Activated gamma-delta T cell treated with Interleukin-2 at 50 U/mL for 16 hours (primary cell): ENCODE measurements around the gene SAFB2.

Source experiments
- DNase-seq: peaks from one replicate; pipeline ENCODE4 v3.0.0-alpha.2; 2020

The SAFB2 gene

DNA sequence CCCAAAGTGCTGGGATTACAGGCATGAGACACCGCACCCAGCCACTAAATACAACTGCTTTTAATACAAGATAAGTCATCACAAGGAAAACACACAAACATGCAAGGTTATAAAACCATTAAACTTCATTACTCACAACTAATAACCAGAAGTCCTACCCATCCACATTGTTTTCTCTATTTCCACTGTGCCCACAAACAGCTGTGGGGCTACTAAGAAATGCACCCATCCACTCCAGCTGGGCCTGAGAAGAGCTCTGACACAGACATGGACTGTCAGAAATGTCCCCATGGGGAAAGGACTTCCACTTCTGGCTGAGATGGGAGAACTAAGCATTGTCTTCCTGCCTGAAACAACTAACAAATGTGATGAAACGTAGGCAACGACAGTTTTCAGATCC, 17.2 kb downstream of the SAFB2 start:
- no peak for DNase-seq

DNA sequence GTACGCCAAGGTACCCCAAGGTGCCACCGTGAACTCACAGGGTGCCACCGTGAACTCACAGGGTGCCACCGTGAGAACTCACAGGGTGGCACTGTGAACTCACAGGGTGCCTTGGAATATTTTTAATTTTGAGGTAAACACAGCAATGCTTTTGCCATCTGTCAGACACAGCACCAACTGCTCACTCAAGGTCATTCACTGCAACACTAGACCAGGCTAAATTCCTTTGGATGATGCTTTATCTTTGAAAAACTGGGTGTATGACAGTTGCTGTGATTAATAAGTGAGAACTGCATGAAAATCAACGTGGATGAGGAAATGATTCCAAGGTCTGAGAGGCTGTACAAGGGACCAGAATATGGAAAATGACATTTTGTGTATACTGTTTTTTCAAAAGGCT, 18.9 kb downstream of the SAFB2 start:
- no peak for DNase-seq

DNA sequence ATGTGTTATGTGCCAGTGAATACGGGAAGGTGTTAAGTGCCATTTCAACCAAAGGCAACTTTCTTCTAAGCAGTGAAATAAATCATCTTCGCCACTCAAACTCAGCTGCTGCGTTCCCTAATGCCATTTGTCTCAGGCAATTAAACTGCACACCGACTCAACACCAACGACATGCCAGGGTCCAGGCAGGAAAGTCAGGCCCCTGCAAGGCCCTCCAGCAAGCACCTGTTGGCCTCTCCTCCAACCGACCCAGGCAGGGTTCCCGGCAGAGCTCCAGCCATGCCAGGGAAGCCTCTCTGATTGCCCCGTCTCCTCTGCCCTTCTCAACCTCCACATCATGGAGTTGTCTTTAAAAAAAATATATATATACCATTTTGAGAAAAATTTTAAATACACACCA, 21.8 kb downstream of the SAFB2 start:
- no peak for DNase-seq

DNA sequence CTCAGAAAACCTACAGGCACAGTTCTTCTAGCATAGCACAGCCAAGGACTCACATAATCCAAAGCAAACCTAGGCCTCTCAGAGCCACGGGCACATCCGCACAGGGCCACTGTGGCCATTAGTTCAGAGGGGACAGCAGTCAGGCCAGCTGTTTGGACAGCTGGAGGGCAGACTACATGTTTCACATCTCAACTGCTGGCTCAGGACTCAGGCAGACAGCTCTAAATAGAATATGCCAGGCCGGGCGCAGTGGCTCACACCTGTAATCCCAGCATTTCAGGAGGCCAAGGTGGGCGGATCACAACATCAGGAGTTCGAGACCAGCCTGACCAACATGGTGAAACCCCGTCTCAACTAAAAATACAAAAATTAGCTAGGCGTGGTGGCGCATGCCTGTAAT, 26.8 kb downstream of the SAFB2 start:
- DNase-seq = no peak

DNA sequence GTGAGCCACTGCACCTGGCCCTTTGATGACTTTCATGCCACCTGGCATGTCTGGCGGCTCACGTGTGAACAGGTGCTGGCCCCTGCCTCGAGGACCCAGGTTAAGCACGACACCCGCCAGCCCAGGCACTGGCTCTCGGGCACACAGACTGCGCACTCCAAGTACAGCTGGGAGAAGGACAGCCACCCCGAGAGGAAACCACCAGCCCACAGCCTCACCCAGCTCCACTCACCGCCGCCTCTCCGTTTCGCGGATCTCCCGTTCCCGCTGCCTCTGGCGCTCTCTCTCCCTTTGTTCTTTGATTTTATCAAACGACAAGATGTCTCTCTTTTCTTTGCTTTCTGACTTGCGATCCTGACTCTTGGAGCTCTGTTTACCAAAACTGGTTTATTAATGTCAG, 27.4 kb downstream of the SAFB2 start:
- DNase-seq = no peak

DNA sequence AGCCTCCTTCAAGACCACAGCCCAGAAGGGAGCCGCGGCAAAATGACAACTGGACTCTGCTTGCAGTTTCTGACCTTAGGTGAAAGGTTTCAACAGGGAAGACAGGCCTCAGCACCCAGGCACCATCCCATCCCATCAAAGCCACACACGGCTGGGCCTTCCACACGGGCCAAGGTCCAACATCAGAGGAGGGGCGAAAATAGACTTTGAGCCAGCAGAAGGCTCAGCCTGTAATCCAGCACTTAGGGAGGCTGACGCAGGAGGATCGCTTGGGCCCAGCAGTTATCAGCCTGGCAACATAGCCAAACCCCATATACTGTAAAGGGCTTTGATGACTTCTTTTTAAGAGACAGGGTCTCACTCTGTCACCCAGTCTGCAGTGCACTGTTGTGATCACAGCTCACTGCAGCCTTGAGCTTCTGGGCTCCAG, 28.0 kb downstream of the SAFB2 start:
- no peak for DNase-seq

DNA sequence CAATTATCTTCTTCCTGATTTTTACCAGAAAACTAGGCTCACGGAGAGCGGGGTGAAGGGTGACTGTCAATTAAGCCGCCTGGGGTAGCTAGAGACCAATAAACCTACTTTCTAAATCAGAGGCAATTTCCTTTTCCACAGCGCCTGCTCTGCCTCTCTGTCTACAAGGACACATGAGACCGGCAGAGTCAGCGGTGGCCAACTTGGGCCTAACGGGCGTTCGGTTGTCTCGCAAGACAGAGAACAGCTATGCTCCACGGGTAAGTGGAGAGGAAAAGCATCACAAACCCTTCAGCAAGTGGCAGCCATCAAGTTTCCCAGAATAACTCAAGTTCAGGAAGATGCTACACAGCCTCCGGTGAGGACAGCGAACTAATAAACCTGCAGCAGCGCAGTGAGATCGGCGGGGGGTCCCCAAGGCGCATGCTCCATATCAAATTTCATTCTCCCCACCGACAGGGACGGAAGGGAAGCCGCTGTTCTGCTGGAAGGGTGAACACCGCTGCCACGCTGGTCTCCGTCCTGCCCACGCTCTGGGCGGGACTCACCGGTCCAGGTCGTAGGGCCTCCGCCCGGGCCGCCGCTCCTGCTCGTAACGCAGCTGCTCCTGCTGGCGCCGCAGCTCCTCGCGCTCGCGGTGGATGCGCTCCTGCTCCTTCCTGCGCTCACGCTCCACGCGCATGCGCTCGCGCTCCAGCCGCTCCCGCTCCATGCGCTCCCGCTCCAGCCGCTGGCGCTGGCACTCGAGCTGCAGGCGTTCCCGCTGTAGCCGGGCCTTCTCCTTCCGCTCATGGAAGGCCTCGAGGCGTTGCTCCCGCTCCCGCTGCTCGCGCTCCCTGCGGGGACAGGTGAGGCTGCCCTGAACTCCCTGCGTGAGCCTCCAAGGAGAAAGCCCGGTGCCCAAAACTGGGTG, 29.0 kb downstream of the SAFB2 start:
- DNase-seq = no peak

DNA sequence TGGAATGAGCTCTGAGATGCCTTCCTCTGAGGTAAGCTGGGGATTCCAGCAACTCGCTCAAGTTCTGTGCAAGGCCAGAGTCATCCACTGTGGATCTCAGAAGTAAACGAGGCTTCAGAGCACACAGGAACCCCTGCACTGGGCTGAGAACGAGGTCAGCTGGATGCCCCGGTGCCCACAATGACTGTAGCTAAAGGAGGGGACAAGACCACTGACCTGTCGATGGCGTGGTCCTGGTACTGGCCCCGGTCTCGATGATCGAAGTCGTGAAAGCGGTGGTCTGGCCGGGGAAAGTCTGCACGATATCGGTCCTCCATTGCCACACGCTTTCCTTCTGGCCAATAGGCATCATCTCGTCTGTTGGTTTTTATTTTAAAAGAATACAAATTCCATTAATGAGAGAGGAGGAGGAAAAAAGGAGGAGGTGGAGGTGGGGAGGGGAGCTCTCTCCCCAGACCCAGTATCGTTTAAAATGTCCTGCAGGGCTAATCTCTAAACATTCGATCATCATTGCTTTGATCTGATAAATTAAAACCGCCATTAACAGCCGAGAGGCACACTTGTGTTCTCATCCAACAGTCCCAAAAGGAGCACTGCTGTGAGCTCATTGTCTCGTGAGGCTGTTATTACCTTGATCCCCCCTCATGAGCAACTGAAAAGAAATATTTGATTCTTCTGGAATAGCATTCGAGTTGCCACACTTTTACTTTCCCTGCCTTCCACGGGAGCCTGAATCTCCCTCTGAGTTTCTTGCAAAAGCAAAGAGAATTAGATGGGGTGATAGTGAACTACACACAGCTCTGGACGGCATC, 29.8 kb downstream of the SAFB2 start:
- DNase-seq = no peak

DNA sequence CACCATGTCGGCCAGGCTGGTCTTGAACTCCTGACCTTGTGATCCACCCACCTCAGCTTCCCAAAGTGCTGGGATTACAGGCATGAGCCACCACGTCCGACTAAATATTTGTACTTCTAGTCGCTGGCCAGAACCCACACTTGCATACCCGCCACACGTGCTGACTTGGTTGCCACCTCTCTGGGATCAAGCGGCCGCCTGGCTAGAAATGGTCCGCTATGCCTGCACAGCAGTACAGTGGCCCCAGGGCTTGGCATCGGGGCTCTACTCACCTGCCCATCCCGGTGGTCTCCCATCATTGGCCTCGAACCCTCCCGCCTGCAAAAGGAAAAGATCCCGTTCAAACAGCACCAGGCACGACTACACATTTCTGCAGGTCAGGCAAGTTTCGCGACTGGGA, 31.1 kb downstream of the SAFB2 start:
- no peak for DNase-seq

DNA sequence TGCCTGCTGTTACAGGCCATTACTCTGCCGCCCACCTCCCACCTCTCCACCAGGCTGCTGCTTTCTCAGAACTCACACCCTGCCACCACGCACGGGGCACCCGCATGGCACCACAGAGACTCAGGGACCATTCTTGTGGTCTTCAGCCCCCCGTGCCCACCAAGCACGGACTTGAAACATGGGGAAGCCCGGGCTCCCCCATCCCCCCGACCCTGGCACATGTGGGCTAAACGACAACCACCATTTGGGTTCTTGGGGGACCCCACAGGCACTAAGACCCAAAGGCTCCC, 31.8 kb downstream of the SAFB2 start:
- no peak for DNase-seq

DNA sequence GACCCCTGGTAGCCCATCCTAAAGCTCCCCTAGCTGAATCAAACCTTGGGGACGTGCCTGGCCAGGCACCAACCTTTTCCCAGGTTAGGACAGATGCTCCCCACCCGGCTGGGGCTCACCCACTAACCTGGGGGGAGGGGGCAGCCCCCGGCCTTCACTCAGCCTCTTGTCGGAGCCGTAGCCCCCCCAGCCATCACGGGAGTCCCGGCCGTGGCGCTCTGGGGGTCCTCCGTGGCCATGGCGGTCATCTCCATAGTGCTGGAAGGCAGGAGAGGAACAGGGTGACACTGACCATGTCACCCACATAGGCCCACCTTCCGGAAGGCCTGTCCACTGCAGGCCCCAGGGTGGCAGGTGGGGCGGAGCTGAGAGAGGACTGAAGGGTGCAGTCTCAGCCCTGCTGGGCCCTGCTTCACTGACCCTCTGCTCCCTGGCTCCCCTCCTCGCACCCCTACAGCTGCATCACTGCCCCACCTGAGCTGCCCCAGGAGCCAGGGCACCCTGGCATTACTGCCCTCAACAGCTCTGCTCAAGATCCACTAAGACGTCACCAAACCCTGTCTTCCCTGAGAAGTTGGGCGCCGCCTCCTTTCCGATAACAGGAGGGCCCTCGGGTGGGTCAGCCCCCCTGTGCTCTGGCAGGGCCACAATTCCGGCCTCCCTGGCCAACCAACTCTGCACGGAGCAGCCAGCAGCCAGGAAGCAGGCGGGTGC, 32.3 kb downstream of the SAFB2 start:
- no peak for DNase-seq

DNA sequence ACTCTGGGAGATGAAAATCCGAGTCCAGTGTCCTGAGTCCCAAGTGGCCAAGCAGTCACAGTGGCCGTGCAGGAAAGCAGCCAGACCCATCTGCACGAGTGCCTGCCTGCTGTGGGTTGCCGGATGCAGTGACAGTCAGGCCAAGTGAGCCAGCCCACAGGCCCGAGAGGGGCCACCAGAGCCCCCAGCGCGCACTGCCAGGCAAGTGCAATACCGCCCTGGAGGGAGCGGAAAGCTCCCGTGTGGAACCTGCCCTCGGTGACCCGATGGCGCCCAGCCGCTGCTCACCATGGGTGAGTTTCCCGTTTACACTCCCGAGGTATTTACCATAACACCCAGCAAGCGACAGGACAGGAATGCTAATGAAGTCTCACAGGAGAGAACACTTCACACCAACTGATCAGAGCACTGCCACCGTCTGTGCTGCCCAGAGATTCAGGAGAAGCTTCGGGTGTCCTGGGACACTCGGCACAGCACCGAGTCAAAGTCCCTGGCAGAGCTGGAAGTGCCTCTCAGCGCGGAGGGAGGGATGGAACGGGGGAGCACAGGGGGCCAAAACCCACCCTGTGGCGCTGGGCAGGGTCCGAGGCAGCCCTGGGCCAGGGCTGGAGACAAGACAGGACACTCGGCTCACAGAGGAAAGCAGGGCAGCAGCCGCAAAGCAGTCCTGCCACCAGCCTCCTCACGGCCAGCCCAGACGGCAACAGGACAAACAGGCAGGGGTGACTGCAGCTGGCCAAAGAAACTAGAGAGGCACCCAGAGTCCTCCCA, 33.5 kb downstream of the SAFB2 start:
- no peak for DNase-seq

DNA sequence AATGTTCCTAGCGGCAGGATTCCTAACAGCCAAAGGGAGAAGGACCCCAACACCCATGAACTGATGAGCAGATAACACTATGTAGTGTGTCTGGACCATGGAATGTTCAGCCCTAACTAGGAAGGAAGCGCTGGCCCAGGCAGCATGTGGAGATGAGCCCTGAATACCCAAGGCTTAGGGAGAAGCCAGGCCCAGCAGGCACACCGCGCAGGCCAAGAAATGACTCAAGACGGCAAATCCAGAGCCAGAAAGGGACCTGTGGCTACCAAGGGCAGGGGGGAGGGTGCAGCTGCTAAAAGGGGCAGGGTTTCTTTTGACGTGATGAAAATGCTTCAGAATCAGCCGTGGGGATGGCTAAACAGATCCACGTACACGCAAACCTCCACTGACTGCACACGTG, 34.1 kb downstream of the SAFB2 start:
- no peak for DNase-seq

DNA sequence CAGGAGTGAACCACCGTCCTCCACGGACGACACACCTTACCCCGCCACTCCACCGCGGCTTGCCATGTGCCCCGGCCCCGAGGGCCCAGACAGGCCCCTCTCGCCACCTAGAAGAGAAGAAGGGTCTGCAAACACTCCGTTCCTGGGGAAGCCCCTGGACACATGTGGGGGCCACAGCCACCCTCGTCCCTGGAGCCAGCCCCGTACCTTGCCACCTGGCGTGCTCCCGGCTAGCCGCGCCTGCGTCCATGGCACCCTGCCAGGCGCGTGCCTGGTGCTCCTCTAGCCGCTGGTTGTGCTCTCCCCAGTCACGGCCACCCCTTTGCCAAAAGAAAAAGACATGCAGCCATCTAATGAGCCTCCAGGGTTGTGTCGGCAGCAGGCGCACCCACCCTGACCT, 34.9 kb downstream of the SAFB2 start:
- no peak for DNase-seq

DNA sequence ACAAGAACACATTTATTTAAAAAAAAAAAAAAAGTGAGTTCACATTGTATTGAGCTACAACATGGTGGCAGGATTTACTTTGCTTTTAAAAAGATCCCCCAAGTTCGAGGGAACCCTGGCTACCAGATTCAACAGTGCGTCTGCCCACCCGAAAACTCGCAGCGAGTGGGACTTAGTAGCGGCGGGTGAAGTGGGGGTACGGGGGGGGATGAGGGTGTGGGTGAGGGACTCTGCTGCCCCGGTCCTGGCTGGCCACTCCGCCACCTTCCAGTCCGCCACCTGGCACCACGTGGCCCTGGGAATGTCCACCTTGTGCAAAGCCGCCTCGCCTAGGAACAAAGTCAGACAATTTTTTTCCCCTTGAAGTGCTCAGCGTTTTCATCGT, 35.5 kb downstream of the SAFB2 start:
- DNase-seq = no peak

DNA sequence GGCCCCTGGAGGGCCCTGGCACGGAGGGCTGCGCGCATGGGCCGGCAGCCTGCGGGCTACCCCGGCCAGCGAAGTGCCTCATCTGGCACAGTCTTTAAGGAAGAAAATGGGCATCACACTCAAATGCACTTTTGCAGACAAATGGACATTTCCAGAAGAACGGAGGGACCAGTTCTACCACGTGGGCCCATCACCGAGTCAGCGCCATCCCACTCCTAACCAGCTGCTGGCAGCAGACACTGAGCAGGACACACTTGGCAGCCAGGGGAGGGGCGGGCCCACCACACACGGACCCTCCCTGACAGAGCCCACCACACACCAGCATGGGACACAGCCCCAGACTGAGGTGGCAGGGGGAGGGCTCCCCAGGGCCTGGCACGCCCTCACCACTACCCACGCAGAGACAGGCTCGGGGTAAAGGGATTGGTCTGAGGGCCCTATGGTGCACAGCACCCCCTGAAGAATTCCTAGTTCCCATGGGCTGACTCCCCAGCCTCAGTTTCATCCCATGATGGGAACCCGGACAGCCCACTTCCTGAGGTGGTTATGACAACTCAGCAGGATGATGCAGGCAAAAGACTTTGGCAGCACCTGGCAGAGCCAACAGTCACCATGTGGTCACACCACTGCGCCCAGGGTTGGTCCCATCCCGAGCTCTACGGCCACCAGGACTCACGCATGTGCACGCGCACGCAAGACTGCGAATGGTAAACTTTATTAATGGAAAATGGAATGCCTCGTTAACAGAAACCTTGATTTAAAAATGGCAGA, 36.1 kb downstream of the SAFB2 start:
- no peak for DNase-seq

DNA sequence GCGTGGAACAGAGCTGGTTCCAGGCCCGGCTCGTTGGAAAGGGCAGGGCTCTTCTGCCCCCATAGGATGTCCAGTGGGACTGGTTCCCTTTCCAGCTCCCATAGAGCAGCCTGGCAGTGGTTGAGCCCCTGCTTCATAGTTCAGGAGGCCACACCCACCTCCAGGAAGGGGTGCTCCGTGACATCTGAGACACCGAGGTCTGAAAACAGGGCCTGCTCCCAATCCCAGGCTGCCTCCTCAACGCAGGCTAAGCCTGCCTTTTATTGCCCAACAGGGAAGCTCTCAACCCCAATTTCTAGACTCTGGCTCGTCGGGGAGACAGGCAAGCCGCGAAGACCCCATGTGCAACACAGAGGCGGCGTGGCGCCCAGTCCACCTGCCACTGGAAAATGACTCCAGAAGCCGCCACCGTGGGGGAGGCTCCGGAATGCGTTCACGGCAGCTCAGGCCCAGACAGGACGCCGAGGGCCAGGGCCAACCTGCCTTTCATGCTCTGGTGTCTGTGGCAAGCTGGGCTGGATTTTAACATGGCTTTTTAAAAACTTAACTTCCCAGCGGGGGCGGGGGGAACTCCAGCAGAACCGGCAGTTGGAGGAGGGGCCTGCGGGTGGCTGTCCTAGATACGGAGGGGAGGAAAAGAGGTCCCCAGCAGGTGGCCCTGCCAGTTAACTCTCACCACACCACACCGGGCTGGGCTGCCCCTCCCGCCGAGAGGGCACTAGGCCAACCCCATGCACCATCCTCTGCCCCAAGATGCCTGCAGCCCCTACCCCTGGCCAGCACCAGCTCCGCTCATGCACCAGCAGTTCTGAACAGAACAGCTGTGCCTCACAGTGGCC, 36.9 kb downstream of the SAFB2 start:
- peak; percentile 10 for DNase-seq

DNA sequence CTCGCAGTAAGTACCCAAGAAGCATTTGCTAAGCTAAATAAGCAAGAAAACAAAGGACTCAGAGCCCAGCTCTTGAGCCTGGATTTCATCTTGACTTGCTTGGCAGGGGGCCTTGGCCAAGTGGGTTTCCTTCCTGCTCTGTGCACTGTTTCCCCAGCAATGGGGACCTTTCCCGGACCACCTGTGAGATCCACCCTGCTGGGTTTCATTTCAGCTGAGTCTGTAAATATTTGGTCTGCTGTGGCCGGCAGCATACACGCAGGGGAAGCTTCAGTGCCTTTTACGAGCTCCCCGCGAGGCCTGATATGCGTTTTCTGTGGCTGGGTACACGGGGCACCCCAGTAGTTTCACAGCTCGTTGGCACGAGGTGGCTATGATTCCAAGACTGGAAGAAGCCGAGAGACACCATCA, 42.4 kb downstream of the SAFB2 start:
- no peak for DNase-seq

DNA sequence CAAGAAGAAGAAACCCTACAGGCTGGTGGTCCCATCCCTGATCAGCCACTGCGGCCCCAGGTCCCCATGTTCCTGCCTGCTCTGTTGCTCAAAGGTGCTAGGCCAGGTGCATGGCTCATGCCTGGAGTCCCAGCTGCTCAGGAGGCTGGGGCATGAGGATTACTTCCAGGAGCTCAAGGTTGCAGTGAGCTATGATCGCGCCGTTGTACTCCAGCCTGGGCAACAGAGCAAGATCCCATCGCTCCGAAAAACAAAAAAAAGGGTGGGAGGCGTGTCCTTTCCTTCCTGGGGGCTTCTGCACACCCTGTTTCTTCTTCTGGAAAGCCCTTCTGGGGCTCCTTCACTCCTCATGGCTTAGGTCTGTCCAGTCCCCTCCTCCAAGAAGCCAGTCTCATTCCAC, 42.9 kb downstream of the SAFB2 start:
- no peak for DNase-seq

DNA sequence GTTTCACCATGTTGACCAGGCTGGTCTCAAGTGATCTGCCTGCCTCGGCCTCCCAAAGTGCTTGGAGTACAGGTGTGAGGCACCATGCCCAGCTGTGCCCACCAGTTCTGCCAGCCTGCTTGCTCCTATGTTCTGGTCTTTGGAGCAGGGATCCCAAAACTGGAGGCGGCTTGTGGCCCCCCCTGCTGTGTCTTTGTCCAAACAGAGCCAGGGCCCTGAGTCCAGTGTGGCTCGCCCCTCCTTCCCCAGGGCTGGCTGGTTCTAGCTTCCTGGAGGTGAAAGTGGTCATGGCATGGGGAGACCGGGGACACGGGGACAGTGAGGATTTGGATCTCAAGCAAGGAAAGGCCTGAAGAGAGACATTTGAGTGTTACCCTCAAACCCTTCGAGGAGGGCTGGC, 43.3 kb downstream of the SAFB2 start:
- DNase-seq = no peak
